Keratinocyte (primary cell): ENCODE measurements around the gene TNFSF8. TPM values are rescaled to one million over a fixed set of nuclear protein-coding genes. Genes with fewer than 3 reads are reported as not detected.

Experiments used
- DNase-seq: peaks from one replicate; pipeline ENCODE4 v3.0.0-alpha.2; 2011; ENCODE audit warnings: low read depth, missing footprints, low spot score
- FAIRE-seq: peaks from 2 replicates; lab custom pipeline; 2011; peaks lifted over from hg19 to GRCh38; lab: Jason Lieb, UNC
- H2AFZ ChIP-seq: 2 replicates; pipeline ENCODE4 v1.6.0; 2012; ENCODE audit warnings: low read length, control low read depth, inconsistent platforms; ENCODE audit not compliant: control insufficient read depth
- H3K27ac ChIP-seq: 2 replicates; pipeline ENCODE4 v1.5.1; 2011; ENCODE audit warnings: low read length; ENCODE audit not compliant: control insufficient read depth, insufficient read depth
- H3K27me3 ChIP-seq: 3 replicates; pipeline ENCODE4 v1.6.0; 2011; ENCODE audit warnings: low read length; ENCODE audit not compliant: control insufficient read depth, insufficient read depth; ENCODE audit errors: extremely low read depth
- H3K36me3 ChIP-seq, 2 experiments: 2 replicates in 1 of 2; 3 replicates in 1 of 2; pipeline ENCODE4 v1.5.1; 2011; ENCODE audit warnings: low read length in 2 of 2, mild to moderate bottlenecking in 1 of 2; ENCODE audit not compliant: control insufficient read depth in 2 of 2, insufficient read depth in 2 of 2; ENCODE audit errors: extremely low read depth in 1 of 2
- H3K4me1 ChIP-seq: 3 replicates; pipeline ENCODE4 v1.5.1; 2011; ENCODE audit warnings: low read length; ENCODE audit not compliant: control insufficient read depth, insufficient read depth; ENCODE audit errors: extremely low read depth
- H3K4me2 ChIP-seq: 3 replicates; pipeline ENCODE4 v1.6.0; 2011; ENCODE audit warnings: low read depth, low read length; ENCODE audit not compliant: control insufficient read depth, insufficient read depth; ENCODE audit errors: extremely low read depth
- H3K4me3 ChIP-seq, 3 experiments: fragments of 200-600 bp in 1 of 3; sonication (generic) in 1 of 3; 2 replicates in 2 of 3; 3 replicates in 1 of 3; pipeline ENCODE4 v1.5.1; 2011 to 2016; ENCODE audit warnings: low read length in 3 of 3, mild to moderate bottlenecking in 3 of 3, control low read depth in 2 of 3, inconsistent platforms in 1 of 3, low read depth in 1 of 3, mixed read lengths in 1 of 3, mixed run types in 1 of 3, moderate library complexity in 1 of 3; ENCODE audit not compliant: control insufficient read depth in 2 of 3, insufficient read depth in 2 of 3; ENCODE audit errors: extremely low read depth in 1 of 3
- H3K79me2 ChIP-seq: 2 replicates; pipeline ENCODE4 v1.6.0; 2012; ENCODE audit warnings: low read length; ENCODE audit not compliant: control insufficient read depth, insufficient read depth
- H3K9ac ChIP-seq: 3 replicates; pipeline ENCODE4 v1.6.0; 2011; ENCODE audit warnings: low read length; ENCODE audit not compliant: control insufficient read depth, insufficient read depth; ENCODE audit errors: extremely low read depth
- H3K9me1 ChIP-seq: 3 replicates; pipeline ENCODE4 v1.6.0; 2011; ENCODE audit warnings: low read length; ENCODE audit not compliant: control insufficient read depth, insufficient read depth; ENCODE audit errors: extremely low read depth
- H3K9me3 ChIP-seq: 2 replicates; pipeline ENCODE4 v1.5.1; 2012; ENCODE audit warnings: low read depth, low read length; ENCODE audit not compliant: control insufficient read depth
- H4K20me1 ChIP-seq: 3 replicates; pipeline ENCODE4 v1.6.0; 2011; ENCODE audit warnings: low read length; ENCODE audit not compliant: control insufficient read depth, insufficient read depth; ENCODE audit errors: extremely low read depth
- EZH2 ChIP-seq: IDR thresholded peaks from one replicate; pipeline ENCODE4 v1.6.1; 2012; ENCODE audit warnings: inconsistent platforms, mild to moderate bottlenecking, low read length, moderate library complexity
- dilution Hi-C: fragments of 300-500 bp; cut with MboI; formaldehyde crosslinking; loops from one replicate; pipeline ENCODE4 v1.7.0; 2020; ENCODE audit warnings: low sequenced_read_pairs; ENCODE audit not compliant: extremely low pct_ligation_motif_present
- polyA plus RNA-seq, 5 experiments: library from polyadenylated mRNA; depleted of rRNA in 3 of 5; stranded (reverse) in 3 of 5; stranded (forward) in 1 of 5; unstranded in 1 of 5; fragments of >200 nt; gene quantifications; 1 replicate in 1 of 5; 2 replicates in 3 of 5; 3 replicates in 1 of 5; pipeline versions ENCODE4 v1.2.1 to v1.2.3, GENCODE V29; 2011 to 2012; ENCODE audit warnings: missing spikeins in 2 of 5, low read depth in 1 of 5, low replicate concordance in 1 of 5
- TF ChIP-seq, protein P1 (sequence below), 3 experiments: IDR thresholded peaks in 1 of 3; conservative IDR thresholded peaks in 1 of 3; optimal IDR thresholded peaks in 1 of 3; 2 replicates in 2 of 3; 3 replicates in 1 of 3; pipeline versions ENCODE3 to v1.5.1; 2011; ENCODE audit warnings: low read length in 3 of 3, mild to moderate bottlenecking in 3 of 3, moderate library complexity in 2 of 3, control low read depth in 1 of 3, inconsistent platforms in 1 of 3; ENCODE audit not compliant: insufficient read depth in 2 of 3; ENCODE audit errors: extremely low read depth in 1 of 3

The TNFSF8 gene
- polyA plus RNA-seq, 1 donor (not counting 4 experiments of a cell fraction or from before 2014, with no cell fraction given): not detected

DNA sequence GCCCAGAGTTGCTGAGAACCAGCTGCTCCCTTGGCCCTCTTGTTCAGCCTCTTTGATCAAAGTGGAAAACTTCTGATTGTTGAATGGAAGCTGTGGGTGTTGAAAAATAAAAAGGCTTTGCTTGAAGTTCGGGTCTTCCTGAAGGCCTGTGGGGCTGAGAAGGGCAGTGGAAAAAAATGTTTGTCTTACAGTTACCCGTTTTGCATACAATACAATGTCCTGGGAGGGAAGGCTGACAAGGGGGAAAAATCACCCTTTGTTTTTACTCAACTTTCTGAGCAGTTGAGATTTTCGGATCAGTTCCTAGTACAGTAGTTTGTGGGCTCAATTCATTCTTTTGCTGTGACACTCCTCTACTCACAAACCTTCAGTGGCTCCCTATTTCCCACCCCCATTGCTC, 2.1 kb upstream of the TNFSF8 start:
- H3K27me3 ChIP-seq: peaks cover 11% of the 10 kb centered on the region
- H3K9ac ChIP-seq: no peak overlapping the region
- FAIRE-seq (no peak), DNase-seq (no peak)
- H3K79me2 ChIP-seq: no peaks in the 10 kb centered on the region
- no peak for TF ChIP-seq EZH2
- TF ChIP-seq, protein P1, sequence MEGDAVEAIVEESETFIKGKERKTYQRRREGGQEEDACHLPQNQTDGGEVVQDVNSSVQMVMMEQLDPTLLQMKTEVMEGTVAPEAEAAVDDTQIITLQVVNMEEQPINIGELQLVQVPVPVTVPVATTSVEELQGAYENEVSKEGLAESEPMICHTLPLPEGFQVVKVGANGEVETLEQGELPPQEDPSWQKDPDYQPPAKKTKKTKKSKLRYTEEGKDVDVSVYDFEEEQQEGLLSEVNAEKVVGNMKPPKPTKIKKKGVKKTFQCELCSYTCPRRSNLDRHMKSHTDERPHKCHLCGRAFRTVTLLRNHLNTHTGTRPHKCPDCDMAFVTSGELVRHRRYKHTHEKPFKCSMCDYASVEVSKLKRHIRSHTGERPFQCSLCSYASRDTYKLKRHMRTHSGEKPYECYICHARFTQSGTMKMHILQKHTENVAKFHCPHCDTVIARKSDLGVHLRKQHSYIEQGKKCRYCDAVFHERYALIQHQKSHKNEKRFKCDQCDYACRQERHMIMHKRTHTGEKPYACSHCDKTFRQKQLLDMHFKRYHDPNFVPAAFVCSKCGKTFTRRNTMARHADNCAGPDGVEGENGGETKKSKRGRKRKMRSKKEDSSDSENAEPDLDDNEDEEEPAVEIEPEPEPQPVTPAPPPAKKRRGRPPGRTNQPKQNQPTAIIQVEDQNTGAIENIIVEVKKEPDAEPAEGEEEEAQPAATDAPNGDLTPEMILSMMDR (optimal IDR thresholded peaks at IDR 0.05 in 1 of 3, IDR thresholded peaks at IDR 0.05 in 1 of 3, conservative IDR thresholded peaks at IDR 0.05 in 1 of 3; ENCODE audit: extremely low read depth in 1 of 3, insufficient read depth in 2 of 3, low read length in 3 of 3): no peak
- dilution Hi-C loops: no loop called here
- H4K20me1 ChIP-seq: no peaks in the 10 kb centered on the region
- H3K27ac ChIP-seq: no peak overlapping the region
- no peak overlapping the region for H2AFZ ChIP-seq
- no peak overlapping the region for H3K4me2 ChIP-seq
- H3K4me3 ChIP-seq: no peak overlapping the region
- H3K4me1 ChIP-seq: no peaks in the 10 kb centered on the region
- no peaks in the 10 kb centered on the region for H3K36me3 ChIP-seq
- H3K9me3 ChIP-seq: no peaks in the 10 kb centered on the region
- no peaks in the 10 kb centered on the region for H3K9me1 ChIP-seq

DNA sequence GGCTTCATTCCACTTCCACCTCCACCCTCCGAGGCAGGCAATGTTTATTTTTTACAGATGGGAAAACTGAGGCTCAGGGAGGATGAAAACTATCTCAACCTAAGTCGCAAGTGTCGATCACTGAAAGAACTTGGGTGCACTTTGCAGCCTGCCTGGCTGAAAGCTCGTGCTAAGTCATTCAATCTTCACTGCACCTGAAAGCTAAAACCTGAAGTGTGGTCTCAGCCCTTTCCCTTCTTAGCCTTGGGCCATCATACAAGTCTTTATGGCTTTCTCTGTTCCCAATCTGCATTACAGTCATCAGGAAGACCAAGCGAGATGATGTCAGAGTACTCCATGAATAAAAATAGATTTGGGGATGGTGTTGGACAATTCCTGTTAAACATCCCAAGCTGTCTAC, 1.0 kb upstream of the TNFSF8 start:
- no peak overlapping the region for H3K9ac ChIP-seq
- no peaks in the 10 kb centered on the region for H3K79me2 ChIP-seq
- no peak overlapping the region for H2AFZ ChIP-seq
- no peaks in the 10 kb centered on the region for H3K36me3 ChIP-seq
- DNase-seq: no peak
- no peaks in the 10 kb centered on the region for H3K4me1 ChIP-seq
- no peak for FAIRE-seq
- TF ChIP-seq, protein P1 (optimal IDR thresholded peaks at IDR 0.05 in 1 of 3, IDR thresholded peaks at IDR 0.05 in 1 of 3, conservative IDR thresholded peaks at IDR 0.05 in 1 of 3; ENCODE audit: extremely low read depth in 1 of 3, insufficient read depth in 2 of 3, low read length in 3 of 3): no peak
- no peak for TF ChIP-seq EZH2
- no peaks in the 10 kb centered on the region for H4K20me1 ChIP-seq
- no peaks in the 10 kb centered on the region for H3K9me1 ChIP-seq
- H3K4me3 ChIP-seq: no peak overlapping the region
- H3K9me3 ChIP-seq: no peaks in the 10 kb centered on the region
- H3K4me2 ChIP-seq: no peak overlapping the region
- dilution Hi-C loops: no loop called here
- peaks cover 11% of the 10 kb centered on the region for H3K27me3 ChIP-seq
- no peak overlapping the region for H3K27ac ChIP-seq
